ENCODE results near the gene GRIA4.
"Not testable (repeated sequence)": the region's sequence is repeated elsewhere in the genome, so short reads cannot be mapped to it uniquely, and the experiment has no call there.

GRCh38 chr11:105785850-105786249 lies 176.0 kb downstream of the GRIA4 start:
- TF ChIP-seq, protein P1, sequence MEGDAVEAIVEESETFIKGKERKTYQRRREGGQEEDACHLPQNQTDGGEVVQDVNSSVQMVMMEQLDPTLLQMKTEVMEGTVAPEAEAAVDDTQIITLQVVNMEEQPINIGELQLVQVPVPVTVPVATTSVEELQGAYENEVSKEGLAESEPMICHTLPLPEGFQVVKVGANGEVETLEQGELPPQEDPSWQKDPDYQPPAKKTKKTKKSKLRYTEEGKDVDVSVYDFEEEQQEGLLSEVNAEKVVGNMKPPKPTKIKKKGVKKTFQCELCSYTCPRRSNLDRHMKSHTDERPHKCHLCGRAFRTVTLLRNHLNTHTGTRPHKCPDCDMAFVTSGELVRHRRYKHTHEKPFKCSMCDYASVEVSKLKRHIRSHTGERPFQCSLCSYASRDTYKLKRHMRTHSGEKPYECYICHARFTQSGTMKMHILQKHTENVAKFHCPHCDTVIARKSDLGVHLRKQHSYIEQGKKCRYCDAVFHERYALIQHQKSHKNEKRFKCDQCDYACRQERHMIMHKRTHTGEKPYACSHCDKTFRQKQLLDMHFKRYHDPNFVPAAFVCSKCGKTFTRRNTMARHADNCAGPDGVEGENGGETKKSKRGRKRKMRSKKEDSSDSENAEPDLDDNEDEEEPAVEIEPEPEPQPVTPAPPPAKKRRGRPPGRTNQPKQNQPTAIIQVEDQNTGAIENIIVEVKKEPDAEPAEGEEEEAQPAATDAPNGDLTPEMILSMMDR (IDR thresholded peaks at IDR 0.05): not testable (repeated sequence)
- not testable (repeated sequence) for TF ChIP-seq POLR2A (IDR thresholded peaks at IDR 0.05)
